HG03521 (cell line): ENCODE measurements around the gene OTOP2.

Experiments used
- ATAC-seq: cut with Tn5 transposase; IDR thresholded peaks from one replicate; pipeline ENCODE4 v1.9.1; 2021; ENCODE audit warnings: mild to moderate bottlenecking, moderate library complexity; ENCODE audit not compliant: unreplicated experiment

OTOP2 gene

GRCh38 chr17:74924250-74924948 is at the start of gene OTOP2:
TSS of gene OTOP2 (plus strand) at chr17:74924273. CDS start at chr17:74924633, 360 bp downstream.
- no peak for ATAC-seq

- ATAC-seq: no peak
These were observed 49.4 kb upstream of the OTOP2 start for GRCh38 chr17:74874615-74875037.

- no peak for ATAC-seq
These were observed 48.7 kb upstream of the OTOP2 start for GRCh38 chr17:74875155-74875976.

GRCh38 chr17:74875977-74876593 is 48.0 kb upstream of the OTOP2 start:
- no peak for ATAC-seq

GRCh38 chr17:74877592-74878548 is 46.2 kb upstream of the OTOP2 start:
- ATAC-seq: no peak

- no peak for ATAC-seq
These were observed 45.4 kb upstream of the OTOP2 start for GRCh38 chr17:74878658-74879057.

- no peak for ATAC-seq
These were observed 44.8 kb upstream of the OTOP2 start for GRCh38 chr17:74879308-74879707.

- ATAC-seq: no peak
These were observed 43.0 kb upstream of the OTOP2 start for GRCh38 chr17:74881073-74881472.

- ATAC-seq: no peak
These were observed 41.4 kb upstream of the OTOP2 start for GRCh38 chr17:74882517-74883240.

GRCh38 chr17:74883241-74883745 is 40.8 kb upstream of the OTOP2 start:
- ATAC-seq: no peak

GRCh38 chr17:74888469-74888868 is 35.6 kb upstream of the OTOP2 start:
- ATAC-seq: no peak

- no peak for ATAC-seq
These were observed 33.5 kb upstream of the OTOP2 start for GRCh38 chr17:74890554-74890953.

- no peak for ATAC-seq
These were observed 31.8 kb upstream of the OTOP2 start for GRCh38 chr17:74892013-74892841.

- no peak for ATAC-seq
These were observed 30.8 kb upstream of the OTOP2 start, which contains the start of gene FADS6 for GRCh38 chr17:74892974-74893911. TSS of gene FADS6 (minus strand) at chr17:74893633. CDS start at chr17:74893595, 38 bp downstream.

- ATAC-seq: no peak
These were observed 30.0 kb upstream of the OTOP2 start for GRCh38 chr17:74893936-74894671.

- ATAC-seq: no peak
These were observed 25.6 kb upstream of the OTOP2 start for GRCh38 chr17:74898376-74898946.

- no peak for ATAC-seq
These were observed 23.9 kb upstream of the OTOP2 start for GRCh38 chr17:74900208-74900607.
